ENCODE results near the gene KCNQ2.

DNA sequence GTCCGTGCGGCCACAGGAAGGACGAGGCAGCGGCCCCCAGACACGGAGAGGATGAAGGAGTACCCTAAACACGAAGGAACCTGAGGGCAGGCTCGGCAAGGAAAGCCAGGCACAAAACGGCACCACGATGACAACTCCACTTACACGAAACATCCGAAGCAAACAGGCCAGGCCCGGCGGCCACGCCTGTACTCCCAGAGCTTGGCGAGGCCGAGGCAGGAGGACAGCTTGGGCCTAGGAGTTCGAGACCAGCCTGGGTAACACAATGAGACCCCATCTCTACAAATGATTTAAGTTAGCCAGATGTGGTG lies 13.4 kb downstream of the KCNQ2 start:
- TF ChIP-seq CTCF (IDR thresholded peaks at IDR 0.05; ENCODE audit: low read depth, low read length, poor library complexity, severe bottlenecking) (no peak), EZH2phosphoT487 (IDR thresholded peaks at IDR 0.05; ENCODE audit: borderline replicate concordance, low read length) (no peak)
